IMR-90 (cell line): ENCODE data around the gene DDR1. TPM values are rescaled to one million over a fixed set of nuclear protein-coding genes. Genes with fewer than 3 reads are reported as not detected.

Source experiments
- ATAC-seq: fragments of 200-7000 bp; cut with Tn5 transposase; 2 replicates; pipeline ENCODE4 v1.9.1; 2020; ENCODE audit warnings: low read depth, mild to moderate bottlenecking, moderate library complexity
- BruUV-seq: library from RNA; stranded (reverse); fragments of 400-500 nt; replicated peaks from 2 replicates; lab custom pipeline; 2021; lab: Mats Ljungman, UMichigan
- CTCF ChIA-PET: fragments of 300-600 bp; formaldehyde crosslinking; extraction: SDS; loops from one replicate; lab custom pipeline; 2021; ENCODE audit warnings: antibody characterized with exemption; lab: Yijun Ruan, JAX
- POLR2A ChIA-PET: fragments of 300-600 bp; sonication (Branson Sonifier 250); formaldehyde crosslinking; loops from one replicate; lab custom pipeline; 2022; ENCODE audit warnings: antibody characterized with exemption; ENCODE audit not compliant: unreplicated experiment; lab: Charles Lee
- DNase-seq: peaks from one replicate; pipeline ENCODE4 v3.0.0; 2013
- H2AFZ ChIP-seq: replicated peaks from 2 replicates; pipeline ENCODE3; 2013; ENCODE audit warnings: low read length, mild to moderate bottlenecking; ENCODE audit not compliant: poor library complexity
- H2AK5ac ChIP-seq: 2 replicates; pipeline ENCODE4 v1.6.1; 2013; ENCODE audit warnings: low read depth, low read length, inconsistent platforms
- H2AK9ac ChIP-seq: replicated peaks from 2 replicates; pipeline ENCODE3; 2013; ENCODE audit warnings: mild to moderate bottlenecking, low read depth, low read length, moderate library complexity; ENCODE audit not compliant: poor library complexity
- H2BK120ac ChIP-seq: 2 replicates; pipeline ENCODE4 v1.6.1; 2013; ENCODE audit warnings: low read depth, low read length, inconsistent platforms
- H2BK15ac ChIP-seq: 3 replicates; pipeline ENCODE4 v1.6.1; 2013; ENCODE audit warnings: low read depth, low read length, inconsistent platforms
- H2BK20ac ChIP-seq: 2 replicates; pipeline ENCODE4 v1.6.1; 2013; ENCODE audit warnings: low read depth, mild to moderate bottlenecking, inconsistent platforms, low read length, moderate library complexity
- H2BK5ac ChIP-seq: 2 replicates; pipeline ENCODE4 v1.6.1; 2013; ENCODE audit warnings: mild to moderate bottlenecking, low read depth, low read length, inconsistent platforms; ENCODE audit not compliant: poor library complexity, severe bottlenecking
- H3K14ac ChIP-seq: replicated peaks from 2 replicates; pipeline ENCODE4 v1.6.1; 2013; ENCODE audit warnings: low read depth, low read length, inconsistent platforms
- H3K18ac ChIP-seq: 2 replicates; pipeline ENCODE4 v1.6.1; 2013; ENCODE audit warnings: low read depth, low read length, control low read depth
- H3K23ac ChIP-seq: 2 replicates; pipeline ENCODE4 v1.6.1; 2013; ENCODE audit warnings: low read depth, low read length, inconsistent platforms
- H3K27ac ChIP-seq: 2 replicates; pipeline ENCODE4 v1.5.1; 2013; ENCODE audit warnings: mild to moderate bottlenecking, control low read depth, low read length; ENCODE audit not compliant: insufficient read depth
- H3K27me3 ChIP-seq: 2 replicates; pipeline ENCODE4 v1.6.1; 2013; ENCODE audit warnings: low read length; ENCODE audit not compliant: control insufficient read depth, insufficient read depth
- H3K36me3 ChIP-seq: 2 replicates; pipeline ENCODE4 v1.6.1; 2013; ENCODE audit warnings: low read length, mixed read lengths; ENCODE audit not compliant: control insufficient read depth, insufficient read depth
- H3K4ac ChIP-seq: 2 replicates; pipeline ENCODE4 v1.6.1; 2013; ENCODE audit warnings: low read depth, low read length, inconsistent platforms
- H3K4me1 ChIP-seq: 2 replicates; pipeline ENCODE4 v1.6.1; 2013; ENCODE audit warnings: low read length, mixed read lengths; ENCODE audit not compliant: control insufficient read depth, insufficient read depth
- H3K4me2 ChIP-seq: 2 replicates; pipeline ENCODE4 v1.6.1; 2013; ENCODE audit warnings: low read depth, mild to moderate bottlenecking, control low read depth, low read length, moderate library complexity
- H3K4me3 ChIP-seq: 2 replicates; pipeline ENCODE4 v1.5.1; 2013; ENCODE audit warnings: low read depth, mild to moderate bottlenecking, control low read depth, low read length, moderate library complexity; ENCODE audit not compliant: insufficient read depth
- H3K56ac ChIP-seq: 2 replicates; pipeline ENCODE4 v1.6.1; 2013; ENCODE audit warnings: low read length, inconsistent platforms; ENCODE audit not compliant: insufficient read depth; ENCODE audit errors: extremely low read depth
- H3K79me1 ChIP-seq, 2 experiments: 2 replicates each; pipeline ENCODE4 v1.6.1; 2013; ENCODE audit warnings: low read length in 2 of 2, inconsistent platforms in 1 of 2, low read depth in 1 of 2
- H3K9ac ChIP-seq: 2 replicates; pipeline ENCODE4 v1.6.1; 2013; ENCODE audit warnings: low read depth, low read length, control low read depth
- H3K9me1 ChIP-seq: 2 replicates; pipeline ENCODE4 v1.6.1; 2013; ENCODE audit warnings: low read length, inconsistent platforms; ENCODE audit not compliant: insufficient read depth
- H3K9me3 ChIP-seq: 2 replicates; pipeline ENCODE4 v1.6.1; 2013; ENCODE audit warnings: low read length; ENCODE audit not compliant: control insufficient read depth, insufficient read depth
- H4K20me1 ChIP-seq: 2 replicates; pipeline ENCODE4 v1.6.1; 2013; ENCODE audit warnings: low read length, inconsistent platforms; ENCODE audit not compliant: insufficient read depth
- H4K5ac ChIP-seq: 2 replicates; pipeline ENCODE4 v1.6.1; 2013; ENCODE audit warnings: mild to moderate bottlenecking, low read depth, low read length, control low read depth
- H4K8ac ChIP-seq, 2 experiments: 2 replicates each; pipeline ENCODE4 v1.6.1; 2013; ENCODE audit warnings: low read depth in 2 of 2, low read length in 2 of 2, control low read depth in 1 of 2, inconsistent platforms in 1 of 2
- H4K91ac ChIP-seq: 2 replicates; pipeline ENCODE4 v1.6.1; 2013; ENCODE audit warnings: low read depth, low read length, inconsistent platforms; ENCODE audit not compliant: insufficient read depth
- BHLHE40 ChIP-seq: fragments of 150-350 bp; IDR thresholded peaks from 2 replicates; pipeline ENCODE4 v1.6.1; 2016; ENCODE audit warnings: mild to moderate bottlenecking, low read depth, low read length
- CEBPB ChIP-seq: IDR thresholded peaks from 2 replicates; pipeline ENCODE4 v1.6.1; 2012; ENCODE audit warnings: low read depth, low read length, improper control_type of control experiment
- CHD1 ChIP-seq: IDR thresholded peaks from 2 replicates; pipeline ENCODE4 v1.6.1; 2012; ENCODE audit warnings: low read depth, low read length, improper control_type of control experiment
- FOS ChIP-seq: fragments of 150-350 bp; IDR thresholded peaks from 2 replicates; pipeline ENCODE4 v1.6.1; 2016; ENCODE audit warnings: low read depth, low read length
- MAFK ChIP-seq: IDR thresholded peaks from 2 replicates; pipeline ENCODE4 v1.6.1; 2012; ENCODE audit warnings: low read depth, low read length, improper control_type of control experiment
- MAZ ChIP-seq: IDR thresholded peaks from 2 replicates; pipeline ENCODE4 v1.6.1; 2012; ENCODE audit warnings: low read depth, mild to moderate bottlenecking, low read length, improper control_type of control experiment, moderate library complexity, borderline replicate concordance
- MXI1 ChIP-seq: IDR thresholded peaks from 2 replicates; pipeline ENCODE4 v1.6.1; 2012; ENCODE audit warnings: low read depth, mild to moderate bottlenecking, low read length, moderate library complexity, borderline replicate concordance
- NFE2L2 ChIP-seq: fragments of 150-350 bp; IDR thresholded peaks from 2 replicates; pipeline ENCODE4 v1.6.1; 2016; ENCODE audit warnings: low read depth, mild to moderate bottlenecking, low read length
- POLR2A ChIP-seq: IDR thresholded peaks from 2 replicates; pipeline ENCODE4 v1.6.1; 2012; ENCODE audit warnings: mild to moderate bottlenecking, low read depth, low read length
- RCOR1 ChIP-seq: IDR thresholded peaks from 2 replicates; pipeline ENCODE4 v1.6.1; 2012; ENCODE audit warnings: mild to moderate bottlenecking, low read length, improper control_type of control experiment; ENCODE audit not compliant: insufficient replicate concordance
- RFX5 ChIP-seq: IDR thresholded peaks from 2 replicates; pipeline ENCODE4 v1.8.0; 2012; ENCODE audit warnings: low read depth, mild to moderate bottlenecking, low read length, moderate library complexity
- SMC3 ChIP-seq: fragments of 150-350 bp; IDR thresholded peaks from 2 replicates; pipeline ENCODE4 v1.6.1; 2016; ENCODE audit warnings: low read depth, mild to moderate bottlenecking, antibody characterized with exemption, low read length, moderate library complexity
- WGBS, 2 experiments: methylation state at CpG; one replicate each; pipeline versions ENCODE4 v1.1.5 to v1.1.7; 2013; ENCODE audit warnings: missing lambda C conversion rate in 2 of 2; ENCODE audit not compliant: insufficient read length in 1 of 2; ENCODE audit errors: extremely low coverage in 2 of 2; 5-methylcytosine and 5-hydroxymethylcytosine counted together
- dilution Hi-C: fragments of 300-500 bp; cut with HindIII; formaldehyde crosslinking; loops from one replicate; pipeline ENCODE4 v1.14.3; 2018; ENCODE audit warnings: low sequenced_read_pairs; ENCODE audit not compliant: unreplicated experiment
- in situ Hi-C: fragments of 300-500 bp; cut with MboI; formaldehyde crosslinking; loops from 3 replicates; pipeline ENCODE4 v1.14.3; 2019; ENCODE audit warnings: low sequenced_read_pairs, inconsistent platforms, mixed read lengths
- intact Hi-C: fragments of 100-400 bp; cut with micrococcal nuclease; formaldehyde crosslinking; loops from 2 replicates; pipeline ENCODE4 v1.10.0; 2022
- polyA plus RNA-seq, 3 experiments: library from polyadenylated mRNA; depleted of rRNA; stranded (reverse); fragments of >200 nt; gene quantifications; 2 replicates each; pipeline ENCODE4 v1.2.3, GENCODE V29; 2012; ENCODE audit warnings: low replicate concordance in 1 of 3
- total RNA-seq: library from RNA; depleted of rRNA; stranded (reverse); fragments of >200 nt; gene quantifications from 2 replicates; pipeline ENCODE4 v1.2.3, GENCODE V29; 2012
- TF ChIP-seq, protein P1 (sequence below): conservative IDR thresholded peaks from 2 replicates; pipeline ENCODE4 v1.5.1; 2012; ENCODE audit warnings: mild to moderate bottlenecking, low read depth, low read length, improper control_type of control experiment
- TF ChIP-seq, protein P2 (sequence below): fragments of 150-350 bp; IDR thresholded peaks from 2 replicates; pipeline ENCODE4 v1.6.1; 2016; ENCODE audit warnings: low read depth, mild to moderate bottlenecking, low read length, moderate library complexity, borderline replicate concordance
- TF ChIP-seq, protein P3 (sequence below): fragments of 150-350 bp; IDR thresholded peaks from 2 replicates; pipeline ENCODE4 v1.6.1; 2017; ENCODE audit warnings: mild to moderate bottlenecking, antibody characterized with exemption, low read length, low read depth

The DDR1 gene
- total and polyA plus RNA-seq, 2 of the 4 experiments (the other 2 are of a cell fraction): 5.6 to 19.6 TPM

DNA sequence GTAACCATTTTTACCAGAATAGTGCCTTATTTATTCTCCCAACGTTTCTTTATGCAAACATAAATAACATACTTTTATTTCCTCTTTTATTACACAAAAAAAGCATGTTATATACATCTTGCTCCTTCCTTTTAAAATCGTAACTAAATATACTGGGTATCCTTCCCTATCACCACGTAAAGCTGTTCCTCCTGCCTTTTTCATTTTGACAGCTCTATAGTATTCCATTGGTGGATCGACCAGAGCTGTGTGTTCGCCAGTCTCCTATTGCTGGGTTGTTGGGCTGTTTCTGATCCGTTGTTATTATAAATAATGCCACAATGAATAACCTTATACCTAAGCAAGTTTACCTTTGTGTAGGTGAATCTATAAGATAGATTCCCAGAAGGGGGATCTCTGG lies 46.9 kb upstream of the DDR1 start:
- Histone ChIP-seq H4K8ac (no peak overlapping the region), H3K56ac (no peak overlapping the region), H2BK15ac (no peak overlapping the region), H3K23ac (no peak overlapping the region), H2BK120ac (no peak overlapping the region), H2BK5ac (no peak overlapping the region), H2AK9ac (no peak overlapping the region), H3K4me2 (no peak overlapping the region), H3K36me3 (no peaks in the 10 kb centered on the region), H2AFZ (no peak overlapping the region), H2AK5ac (no peak overlapping the region), H4K5ac (no peak overlapping the region), H3K4ac (no peak overlapping the region), H3K27ac (no peak overlapping the region), H3K14ac (no peak overlapping the region), H3K79me1 (no peaks in the 10 kb centered on the region), H3K9ac (no peak overlapping the region), H3K9me1 (no peaks in the 10 kb centered on the region), H3K18ac (no peak overlapping the region), H3K4me3 (no peak overlapping the region), H4K20me1 (no peaks in the 10 kb centered on the region), H3K9me3 (no peaks in the 10 kb centered on the region), H3K4me1 (peaks cover 3% of the 10 kb centered on the region; the same call in 1 of the 2 replicates), H2BK20ac (no peak overlapping the region), H4K91ac (no peak overlapping the region), H3K27me3 (peaks cover 13% of the 10 kb centered on the region)
- ChIA-PET POLR2A (no interaction called here), CTCF (no interaction called here)
- ATAC-seq (no peak), DNase-seq (no peak)
- intact Hi-C loops: no loop called here
- dilution Hi-C loops: no loop called here
- BruUV-seq: no TSS peak
- TF ChIP-seq POLR2A (no peak), SMC3 (no peak), MAZ (no peak), RCOR1 (no peak), FOS (no peak), MAFK (no peak), NFE2L2 (no peak), CHD1 (no peak), MXI1 (no peak), CEBPB (no peak), RFX5 (no peak), BHLHE40 (no peak)
- TF ChIP-seq, protein P1, sequence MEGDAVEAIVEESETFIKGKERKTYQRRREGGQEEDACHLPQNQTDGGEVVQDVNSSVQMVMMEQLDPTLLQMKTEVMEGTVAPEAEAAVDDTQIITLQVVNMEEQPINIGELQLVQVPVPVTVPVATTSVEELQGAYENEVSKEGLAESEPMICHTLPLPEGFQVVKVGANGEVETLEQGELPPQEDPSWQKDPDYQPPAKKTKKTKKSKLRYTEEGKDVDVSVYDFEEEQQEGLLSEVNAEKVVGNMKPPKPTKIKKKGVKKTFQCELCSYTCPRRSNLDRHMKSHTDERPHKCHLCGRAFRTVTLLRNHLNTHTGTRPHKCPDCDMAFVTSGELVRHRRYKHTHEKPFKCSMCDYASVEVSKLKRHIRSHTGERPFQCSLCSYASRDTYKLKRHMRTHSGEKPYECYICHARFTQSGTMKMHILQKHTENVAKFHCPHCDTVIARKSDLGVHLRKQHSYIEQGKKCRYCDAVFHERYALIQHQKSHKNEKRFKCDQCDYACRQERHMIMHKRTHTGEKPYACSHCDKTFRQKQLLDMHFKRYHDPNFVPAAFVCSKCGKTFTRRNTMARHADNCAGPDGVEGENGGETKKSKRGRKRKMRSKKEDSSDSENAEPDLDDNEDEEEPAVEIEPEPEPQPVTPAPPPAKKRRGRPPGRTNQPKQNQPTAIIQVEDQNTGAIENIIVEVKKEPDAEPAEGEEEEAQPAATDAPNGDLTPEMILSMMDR: no peak
- TF ChIP-seq, protein P2, sequence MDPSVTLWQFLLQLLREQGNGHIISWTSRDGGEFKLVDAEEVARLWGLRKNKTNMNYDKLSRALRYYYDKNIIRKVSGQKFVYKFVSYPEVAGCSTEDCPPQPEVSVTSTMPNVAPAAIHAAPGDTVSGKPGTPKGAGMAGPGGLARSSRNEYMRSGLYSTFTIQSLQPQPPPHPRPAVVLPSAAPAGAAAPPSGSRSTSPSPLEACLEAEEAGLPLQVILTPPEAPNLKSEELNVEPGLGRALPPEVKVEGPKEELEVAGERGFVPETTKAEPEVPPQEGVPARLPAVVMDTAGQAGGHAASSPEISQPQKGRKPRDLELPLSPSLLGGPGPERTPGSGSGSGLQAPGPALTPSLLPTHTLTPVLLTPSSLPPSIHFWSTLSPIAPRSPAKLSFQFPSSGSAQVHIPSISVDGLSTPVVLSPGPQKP: no peak
- TF ChIP-seq, protein P3, sequence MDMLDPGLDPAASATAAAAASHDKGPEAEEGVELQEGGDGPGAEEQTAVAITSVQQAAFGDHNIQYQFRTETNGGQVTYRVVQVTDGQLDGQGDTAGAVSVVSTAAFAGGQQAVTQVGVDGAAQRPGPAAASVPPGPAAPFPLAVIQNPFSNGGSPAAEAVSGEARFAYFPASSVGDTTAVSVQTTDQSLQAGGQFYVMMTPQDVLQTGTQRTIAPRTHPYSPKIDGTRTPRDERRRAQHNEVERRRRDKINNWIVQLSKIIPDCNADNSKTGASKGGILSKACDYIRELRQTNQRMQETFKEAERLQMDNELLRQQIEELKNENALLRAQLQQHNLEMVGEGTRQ: no peak
- WGBS, 2 experiments: 17 to 100% methylated on average over 1 to 2 of the region's 6 CpGs
- in situ Hi-C loops: loop anchor here (5.0 kb wide), 1 partner anchor 35 kb away; no protein-coding TSS in a partner anchor
